ENCODE measurements around the gene ABCA13.
A peak's percentile ranks its signal among the peaks of the same experiment; 100 is the strongest.

The ABCA13 gene

GRCh38 chr7:48299580-48300169 lies 128.4 kb downstream of the ABCA13 start:
- DNase-seq = peak; percentile 66 to 67

GRCh38 chr7:48300301-48300700 lies 129.0 kb downstream of the ABCA13 start:
- no peak for DNase-seq

DNA sequence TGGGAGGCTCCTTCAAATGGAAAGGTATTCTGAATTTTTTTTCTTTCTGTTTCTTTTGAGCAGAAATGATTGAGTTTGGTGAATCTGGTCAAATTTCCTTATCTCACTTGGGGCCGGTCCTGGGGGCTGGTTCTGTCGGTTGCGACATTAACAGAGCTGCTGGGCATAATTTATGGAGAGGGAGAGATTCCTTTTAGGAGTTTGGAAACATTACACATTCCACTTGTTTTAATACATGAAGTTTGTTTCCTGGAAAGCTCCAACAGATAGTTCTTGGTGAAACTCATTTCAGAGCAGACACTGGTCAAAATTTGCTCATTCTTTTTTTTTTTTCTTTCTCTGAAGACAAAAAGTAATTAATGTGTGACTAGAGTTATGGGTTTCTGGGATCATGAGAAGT lies 129.9 kb downstream of the ABCA13 start:
- no peak for DNase-seq

DNA sequence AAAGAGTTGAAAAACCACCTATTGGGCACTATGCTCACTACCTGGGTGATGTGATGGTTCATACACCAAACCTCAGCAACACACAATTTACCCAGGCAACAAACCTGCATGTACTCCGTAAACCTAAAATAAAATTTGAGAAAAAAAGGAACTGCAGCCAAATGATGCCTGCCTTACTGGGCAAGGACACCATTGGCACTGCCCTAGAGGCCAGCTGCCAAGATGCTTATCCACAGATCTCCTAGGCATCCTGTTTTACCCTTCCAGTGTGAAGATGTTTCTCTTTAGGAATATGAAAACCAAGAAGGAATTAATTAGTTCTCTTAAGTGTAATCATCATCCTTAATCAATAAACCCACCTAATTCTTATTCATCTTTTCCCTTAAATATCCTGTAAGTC lies 133.4 kb downstream of the ABCA13 start:
- no peak for DNase-seq

DNA sequence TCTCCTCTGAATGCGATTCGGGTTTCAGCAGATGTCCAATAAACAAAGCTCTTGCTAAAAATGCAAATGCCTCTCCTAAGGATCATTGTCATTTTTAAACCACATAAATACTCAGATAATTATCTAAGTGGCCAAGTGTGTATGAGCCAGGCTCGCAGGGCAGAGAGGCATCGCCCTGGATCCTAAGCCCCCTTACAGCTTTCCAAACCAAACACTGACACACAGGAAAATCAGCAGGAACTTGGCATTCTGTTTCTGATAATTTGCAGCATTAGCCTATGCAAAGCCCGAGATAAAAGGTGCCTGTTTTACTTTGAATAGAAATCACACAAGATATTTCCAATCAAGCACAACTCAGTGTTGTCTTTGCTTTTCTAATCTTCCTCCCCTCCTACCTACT lies 134.4 kb downstream of the ABCA13 start:
- no peak for DNase-seq

DNA sequence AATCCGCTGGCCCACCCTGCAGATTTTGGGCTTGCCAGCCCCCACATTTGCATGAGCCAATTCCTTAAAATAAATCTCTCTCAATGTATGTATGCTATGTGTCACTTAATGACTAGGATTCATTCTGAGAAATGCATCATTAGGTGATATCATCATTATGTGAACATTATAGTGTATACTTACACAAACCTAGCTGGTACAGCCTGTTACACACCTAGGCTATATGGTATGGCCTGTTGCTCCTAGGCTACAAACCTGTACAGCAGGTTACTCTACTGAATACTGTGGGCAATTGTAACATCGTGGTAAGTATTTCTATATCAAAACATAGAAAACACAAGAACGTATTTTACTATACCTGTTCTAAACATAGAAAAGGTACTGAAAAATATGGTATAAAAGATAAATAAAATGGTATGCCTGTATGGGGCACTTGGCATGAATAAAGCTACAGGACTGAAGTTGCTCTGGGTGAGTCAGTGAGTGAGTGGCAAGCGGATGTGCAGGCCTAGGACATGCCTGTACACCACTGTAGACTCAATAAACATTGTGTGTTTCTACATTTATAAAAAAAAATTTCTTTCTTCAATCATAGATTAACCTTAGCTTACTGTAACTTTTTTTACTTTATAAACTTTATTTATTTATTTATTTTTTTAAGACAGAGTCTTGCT lies 135.9 kb downstream of the ABCA13 start:
- DNase-seq = no peak

- no peak for DNase-seq
Measured at GRCh38 chr7:48309720-48310119, 138.5 kb downstream of the ABCA13 start.

DNA sequence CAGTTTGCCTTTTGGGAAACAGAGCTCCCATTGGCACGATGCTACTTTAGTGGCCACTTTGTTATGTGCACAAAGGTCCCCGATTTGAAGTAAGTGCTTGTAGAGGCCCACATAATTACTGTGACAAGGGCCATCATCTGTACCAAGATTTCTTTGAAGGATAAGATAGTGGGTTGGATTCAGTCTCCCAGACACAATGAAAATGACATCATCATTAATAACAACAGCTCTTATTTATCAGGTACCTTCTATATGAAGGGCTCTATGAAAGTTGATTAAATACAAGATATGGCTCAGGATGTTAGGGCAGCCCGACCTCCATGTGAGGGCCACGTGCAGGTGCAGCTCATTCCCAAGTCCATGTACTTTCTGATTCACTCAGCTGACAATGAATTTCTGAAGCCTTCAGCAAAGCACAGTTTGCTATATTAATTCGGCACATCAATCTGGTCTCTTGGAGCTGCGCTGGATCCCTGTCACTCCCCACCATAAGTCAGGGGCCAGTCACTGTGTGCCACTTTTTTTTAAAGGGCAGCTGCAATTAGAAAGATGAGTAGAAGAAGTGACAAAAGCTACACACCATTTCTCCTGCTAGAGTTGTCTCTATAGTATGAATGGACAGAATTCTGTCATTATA lies 140.3 kb downstream of the ABCA13 start:
- DNase-seq = no peak

- DNase-seq = no peak
Measured at GRCh38 chr7:48312151-48312550, 140.9 kb downstream of the ABCA13 start.

DNA sequence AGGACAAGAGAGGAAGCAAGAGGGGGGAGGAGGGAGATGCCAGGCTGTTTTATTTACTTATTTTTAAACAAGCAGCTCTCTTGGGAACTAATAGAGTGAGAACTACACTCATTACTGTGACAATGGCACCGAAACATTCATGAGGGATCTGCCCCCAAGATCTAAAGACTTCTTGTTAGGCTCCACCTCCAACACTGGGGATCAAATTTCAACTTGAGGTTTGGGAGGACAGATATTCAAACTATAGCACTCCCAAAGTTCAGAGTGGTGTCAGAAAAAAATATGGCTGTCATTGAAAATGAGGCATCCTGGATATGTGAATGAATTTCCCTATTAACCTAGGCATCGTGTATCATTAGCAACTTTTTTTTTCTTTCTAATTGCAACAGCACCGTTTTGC lies 145.5 kb downstream of the ABCA13 start:
- no peak for DNase-seq

DNA sequence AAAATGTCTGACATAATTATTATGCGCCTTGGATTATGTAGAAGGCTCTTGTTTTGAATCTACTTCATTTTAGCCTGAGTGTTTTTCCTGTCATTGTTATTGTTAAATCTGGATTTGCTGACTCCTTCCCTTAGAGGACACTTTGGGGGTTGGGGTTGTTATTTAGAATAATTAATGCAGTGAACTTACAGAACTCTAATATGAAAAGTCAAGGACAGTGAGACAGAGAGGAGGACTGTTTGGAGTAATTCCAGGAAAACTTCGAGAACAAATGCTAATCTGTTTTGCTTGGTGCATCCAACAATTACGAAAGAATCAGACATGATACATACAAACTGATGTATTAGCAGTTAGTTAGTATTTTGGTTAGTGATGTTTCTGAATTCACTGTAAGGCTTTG lies 146.1 kb downstream of the ABCA13 start:
- DNase-seq = no peak

GRCh38 chr7:48321319-48322010 lies 150.2 kb downstream of the ABCA13 start:
- DNase-seq = no peak

DNA sequence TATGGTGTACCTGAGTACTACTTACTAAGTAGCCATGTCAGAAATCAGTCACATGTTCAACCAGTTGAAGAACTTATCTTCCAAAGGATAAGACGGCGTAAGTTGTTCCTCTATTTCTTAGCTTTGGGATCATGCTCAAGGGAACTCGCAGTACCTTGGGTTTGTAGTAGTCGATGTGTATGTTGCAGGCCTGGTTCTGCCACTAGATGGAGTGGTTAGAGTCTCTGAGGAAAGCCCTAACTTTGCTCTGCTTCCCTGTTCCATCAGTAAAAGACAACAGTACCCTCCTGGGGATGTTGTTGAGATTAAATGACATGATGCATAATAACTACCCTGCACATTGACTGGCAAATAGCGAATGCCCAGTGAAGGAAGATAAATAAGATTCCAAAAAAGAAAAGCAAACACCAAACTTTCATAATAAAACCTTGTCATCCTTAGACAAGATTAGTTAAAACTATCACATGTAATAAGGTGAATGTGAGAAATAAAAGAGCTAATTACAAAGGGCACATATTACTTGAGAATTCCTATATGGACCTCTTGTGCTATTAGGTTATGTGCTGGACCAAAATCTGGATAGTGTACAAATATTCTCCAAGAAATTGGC lies 165.9 kb downstream of the ABCA13 start:
- DNase-seq = peak; percentile 47 to 57

GRCh38 chr7:48337781-48338180 lies 166.5 kb downstream of the ABCA13 start:
- no peak for DNase-seq

DNA sequence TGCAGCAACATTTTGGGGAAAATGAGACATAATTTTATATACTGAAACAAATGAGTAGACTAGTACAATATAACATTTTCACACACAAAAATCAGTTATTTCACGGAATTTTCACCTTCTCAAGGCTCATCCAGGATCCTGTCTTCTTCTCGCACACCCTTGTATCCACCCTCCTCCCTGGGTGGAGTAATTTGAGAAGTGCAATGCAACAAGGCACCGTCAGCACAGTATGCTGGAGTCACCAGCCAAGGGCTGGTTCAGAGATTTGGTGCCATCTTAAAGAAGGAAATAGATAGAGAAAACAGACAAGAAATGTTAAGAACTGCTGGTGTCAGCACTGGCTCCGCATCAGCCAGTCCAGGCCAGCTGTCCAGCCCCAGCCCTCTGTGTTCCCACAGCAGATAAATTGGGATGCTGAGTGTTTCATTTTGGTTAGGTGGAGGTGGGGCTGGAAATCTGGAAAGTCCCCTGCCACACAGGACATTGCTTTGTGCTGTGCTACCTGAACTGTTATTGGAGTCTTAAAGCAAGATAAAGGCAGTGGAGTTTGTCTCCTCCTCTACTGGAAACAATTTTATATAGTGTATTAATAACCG lies 176.1 kb downstream of the ABCA13 start:
- DNase-seq = no peak

GRCh38 chr7:48350515-48350914 lies 179.3 kb downstream of the ABCA13 start:
- DNase-seq = peak; percentile 72 to 76

DNA sequence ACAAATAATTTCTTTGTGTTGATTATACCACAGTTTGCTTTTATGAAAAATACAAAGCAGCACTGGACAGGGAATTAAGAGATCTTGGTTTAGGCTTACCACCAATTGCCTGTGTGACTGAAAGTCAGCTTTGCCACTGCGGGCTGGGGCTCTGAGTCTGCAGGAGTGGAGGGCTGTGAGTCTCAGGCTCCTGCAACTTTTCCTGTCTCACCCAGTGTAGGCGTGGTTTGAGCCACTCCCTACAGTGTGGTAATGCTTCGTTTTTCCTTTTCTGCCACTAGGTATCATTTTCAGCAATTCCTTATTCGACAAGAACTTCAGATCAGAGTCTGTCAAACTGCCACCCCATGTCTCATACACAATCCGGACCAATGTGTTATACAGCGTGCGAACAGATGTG lies 180.6 kb downstream of the ABCA13 start:
- DNase-seq = peak; percentile 14 to 28

DNA sequence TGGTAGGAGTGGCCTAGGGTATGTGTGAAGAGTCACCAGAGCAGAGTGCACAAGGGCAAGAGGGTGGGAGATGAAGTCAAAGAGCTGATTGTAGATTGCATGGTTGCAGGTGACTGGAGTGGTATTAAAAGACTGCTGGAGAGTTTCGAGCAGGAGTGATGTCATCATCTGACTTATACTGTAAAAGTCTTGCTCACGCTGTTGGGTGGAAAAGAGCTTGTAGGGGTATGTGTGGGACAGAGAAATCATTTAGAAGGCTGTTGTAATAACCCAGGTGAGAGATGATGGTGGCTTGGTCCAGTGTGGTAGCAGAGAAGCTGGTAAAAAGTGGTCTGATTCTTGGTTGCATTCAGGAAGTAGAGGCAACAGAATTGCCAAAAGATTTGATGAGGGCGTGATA lies 184.1 kb downstream of the ABCA13 start:
- no peak for DNase-seq

- DNase-seq = no peak
Measured at GRCh38 chr7:48360574-48360973, 189.3 kb downstream of the ABCA13 start.

DNA sequence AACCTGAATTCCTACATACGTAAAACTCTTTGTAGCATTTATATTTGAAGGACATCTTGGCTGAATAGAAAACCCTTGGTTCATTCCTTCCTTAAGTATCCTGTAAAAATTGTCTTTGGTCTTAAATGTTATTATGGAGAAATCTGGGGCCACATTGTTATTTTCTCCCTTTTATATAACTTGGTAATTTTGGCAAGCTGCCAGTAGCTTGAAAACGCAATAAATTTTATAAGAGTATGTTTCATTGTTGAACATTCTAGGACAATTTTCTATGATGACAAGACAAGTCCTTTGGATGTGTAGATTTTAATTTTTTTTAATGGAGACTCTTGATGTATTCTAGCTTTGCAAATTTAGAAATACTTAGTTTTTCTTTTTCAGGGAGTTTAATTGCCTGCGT lies 191.9 kb downstream of the ABCA13 start:
- no peak for DNase-seq

GRCh38 chr7:48365010-48365409 lies 193.8 kb downstream of the ABCA13 start:
- no peak for DNase-seq

- no peak for DNase-seq
Measured at GRCh38 chr7:48366096-48366495, 194.8 kb downstream of the ABCA13 start.

GRCh38 chr7:48376263-48376662 lies 205.0 kb downstream of the ABCA13 start:
- no peak for DNase-seq

Data from inflammatory macrophage (primary cell).